Measurements from ENCODE around the gene GFAP.

GFAP gene

DNA sequence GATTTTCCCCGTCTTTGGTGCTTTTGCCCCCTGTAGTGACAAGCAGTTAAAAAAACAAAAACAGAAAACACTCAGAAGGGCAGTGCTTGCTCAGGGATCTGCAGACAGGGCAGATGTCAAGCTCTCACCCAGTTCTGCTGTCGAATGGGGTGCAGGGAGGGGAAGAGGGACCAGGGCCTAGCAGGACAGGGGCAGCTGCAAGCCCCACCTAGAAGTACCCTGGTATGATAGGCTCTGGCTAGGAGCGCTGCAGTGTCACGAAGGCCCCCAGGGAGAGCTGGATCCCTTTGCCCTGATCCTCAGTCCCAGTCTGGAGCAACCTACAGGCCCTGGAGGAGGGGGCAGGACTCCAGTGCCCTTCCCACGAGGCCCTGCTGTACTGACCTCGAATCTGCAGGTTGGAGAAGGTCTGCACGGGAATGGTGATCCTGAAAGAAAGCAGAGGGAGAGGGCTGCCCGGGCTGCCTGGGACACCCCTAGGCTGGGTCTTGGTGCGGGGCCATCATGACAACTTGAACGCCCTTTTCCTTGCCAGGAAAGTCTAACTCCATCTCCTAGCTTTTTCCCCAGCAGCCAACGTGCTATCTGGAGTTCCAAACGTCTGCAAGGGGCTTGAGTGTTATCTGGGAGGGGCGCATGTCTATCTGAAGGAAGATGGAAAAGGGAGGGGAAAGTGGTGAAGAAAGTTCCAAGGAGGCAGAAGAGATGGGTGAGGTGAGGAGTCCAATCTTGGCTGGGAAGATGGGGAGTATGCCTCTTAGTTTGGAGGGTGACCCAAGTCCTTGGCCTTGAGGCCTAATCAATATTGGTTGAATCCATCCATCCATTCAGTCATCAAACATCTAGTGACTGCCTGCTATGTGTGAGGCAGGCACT is 4.8 kb downstream of the GFAP start:
- H3K27me3 Mint-ChIP-seq: peaks cover 13% of the 10 kb centered on the region
- H3K9me3 Mint-ChIP-seq: no peaks in the 10 kb centered on the region
- H3K36me3 Mint-ChIP-seq: no peaks in the 10 kb centered on the region
- peaks cover 16% of the 10 kb centered on the region for H3K4me1 Mint-ChIP-seq
- peak overlapping the region; percentile 65 for H3K4me3 Mint-ChIP-seq
- no peak overlapping the region for H3K27ac Mint-ChIP-seq

GRCh38 chr17:44909681-44910144 is 5.6 kb downstream of the GFAP start:
- H3K36me3 Mint-ChIP-seq: no peaks in the 10 kb centered on the region
- peaks cover 16% of the 10 kb centered on the region for H3K4me1 Mint-ChIP-seq
- H3K27me3 Mint-ChIP-seq: peaks cover 13% of the 10 kb centered on the region
- H3K9me3 Mint-ChIP-seq: no peaks in the 10 kb centered on the region
- no peak overlapping the region for H3K27ac Mint-ChIP-seq
- no peak overlapping the region for H3K4me3 Mint-ChIP-seq

GRCh38 chr17:44908761-44909326 is 6.5 kb downstream of the GFAP start:
- Mint-ChIP-seq H3K4me3 (no peak overlapping the region), H3K27ac (no peak overlapping the region), H3K27me3 (peaks cover 13% of the 10 kb centered on the region), H3K9me3 (no peaks in the 10 kb centered on the region), H3K4me1 (peaks cover 16% of the 10 kb centered on the region), H3K36me3 (no peaks in the 10 kb centered on the region)

- peaks cover 9% of the 10 kb centered on the region for H3K27me3 Mint-ChIP-seq
Measured at GRCh38 chr17:44907729-44908470, 7.4 kb downstream of the GFAP start.

DNA sequence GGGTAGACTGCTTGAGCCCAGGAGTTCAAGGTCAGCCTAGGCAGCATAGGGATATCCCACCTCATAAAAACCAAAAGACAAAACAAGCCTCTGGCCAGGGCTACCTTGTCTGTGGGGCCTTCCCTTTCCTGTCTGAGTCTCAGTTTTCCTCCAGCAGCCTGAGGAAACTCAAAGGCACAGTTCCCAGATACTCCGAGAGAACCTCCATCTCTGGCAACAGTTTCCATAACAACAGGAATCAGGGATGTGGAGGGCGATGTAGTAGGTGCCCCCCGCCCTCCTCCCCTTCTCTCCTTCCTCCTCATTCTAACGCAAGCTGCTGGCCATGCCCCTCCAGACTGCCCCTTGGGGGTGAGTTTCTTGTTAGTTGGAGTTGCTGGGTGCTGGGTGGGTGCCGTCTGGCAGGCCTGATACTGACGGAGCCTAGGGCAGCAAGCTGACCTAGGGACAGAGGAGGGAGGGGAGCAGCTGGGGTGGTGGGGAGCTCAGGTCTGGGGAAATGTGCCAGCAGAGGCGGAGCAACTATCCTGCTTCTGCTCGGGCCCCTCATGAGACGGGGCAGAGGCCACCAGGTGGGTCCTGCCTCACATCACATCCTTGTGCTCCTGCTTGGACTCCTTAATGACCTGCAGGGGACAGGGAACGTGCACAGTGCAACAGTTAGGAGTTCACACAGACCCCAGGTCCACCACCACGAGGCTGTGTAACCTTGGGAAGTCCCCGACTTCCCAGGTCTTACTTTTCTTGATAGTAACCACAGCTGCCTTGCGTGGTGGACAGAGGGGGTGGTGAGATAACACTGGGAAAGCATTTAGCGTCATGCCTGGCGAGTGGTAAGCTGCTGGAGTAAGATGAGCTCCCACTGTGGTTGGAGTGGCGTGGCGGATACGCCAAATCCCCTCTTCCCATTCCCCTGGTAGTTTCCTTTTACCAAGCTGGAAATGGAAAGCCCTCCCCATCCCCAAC is 8.3 kb downstream of the GFAP start:
- H3K36me3 Mint-ChIP-seq: no peaks in the 10 kb centered on the region
- H3K4me1 Mint-ChIP-seq: peaks cover 6% of the 10 kb centered on the region
- no peak overlapping the region for H3K27ac Mint-ChIP-seq
- no peaks in the 10 kb centered on the region for H3K9me3 Mint-ChIP-seq
- peaks cover 5% of the 10 kb centered on the region for H3K27me3 Mint-ChIP-seq
- H3K4me3 Mint-ChIP-seq: no peak overlapping the region

More at GRCh38 chr17:44907729-44908470, 7.4 kb downstream of the GFAP start:
- Mint-ChIP-seq H3K4me3 (no peak overlapping the region), H3K4me1 (peaks cover 10% of the 10 kb centered on the region), H3K27ac (no peak overlapping the region), H3K36me3 (no peaks in the 10 kb centered on the region), H3K9me3 (no peaks in the 10 kb centered on the region)

DNA sequence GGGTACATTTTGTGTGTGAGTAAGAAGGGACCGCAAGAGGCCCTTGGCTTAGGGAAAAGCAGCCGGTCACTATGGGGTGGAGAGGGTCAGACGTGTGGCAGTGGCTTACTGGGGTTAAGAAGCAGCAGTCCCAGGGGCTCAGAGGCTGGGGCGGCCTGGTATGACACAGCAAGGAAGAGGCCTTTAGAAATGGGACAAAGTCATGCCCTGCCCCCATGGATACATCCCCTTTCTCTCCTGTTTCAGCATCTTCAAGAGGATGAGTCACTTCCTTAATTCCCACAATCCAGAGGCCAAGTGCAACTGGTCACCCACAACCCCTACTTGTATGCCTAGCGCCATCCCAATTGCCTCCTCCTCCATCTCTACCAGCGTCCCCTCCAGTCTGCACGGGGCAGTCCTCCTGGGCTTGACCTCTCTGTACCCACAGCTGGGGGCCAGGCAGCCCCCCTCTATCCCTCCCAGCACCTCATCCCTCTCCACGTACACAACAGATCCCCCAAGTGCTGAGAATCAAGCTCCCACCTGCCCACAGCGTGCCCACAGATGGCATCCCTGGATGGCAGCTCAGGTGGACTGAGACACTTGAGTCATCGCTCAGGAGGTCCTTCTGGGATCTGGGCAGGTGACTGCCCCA is 9.2 kb downstream of the GFAP start:
- Mint-ChIP-seq H3K4me1 (peaks cover 6% of the 10 kb centered on the region), H3K36me3 (no peaks in the 10 kb centered on the region), H3K4me3 (no peak overlapping the region), H3K27ac (no peak overlapping the region), H3K9me3 (no peaks in the 10 kb centered on the region), H3K27me3 (peaks cover 5% of the 10 kb centered on the region)

DNA sequence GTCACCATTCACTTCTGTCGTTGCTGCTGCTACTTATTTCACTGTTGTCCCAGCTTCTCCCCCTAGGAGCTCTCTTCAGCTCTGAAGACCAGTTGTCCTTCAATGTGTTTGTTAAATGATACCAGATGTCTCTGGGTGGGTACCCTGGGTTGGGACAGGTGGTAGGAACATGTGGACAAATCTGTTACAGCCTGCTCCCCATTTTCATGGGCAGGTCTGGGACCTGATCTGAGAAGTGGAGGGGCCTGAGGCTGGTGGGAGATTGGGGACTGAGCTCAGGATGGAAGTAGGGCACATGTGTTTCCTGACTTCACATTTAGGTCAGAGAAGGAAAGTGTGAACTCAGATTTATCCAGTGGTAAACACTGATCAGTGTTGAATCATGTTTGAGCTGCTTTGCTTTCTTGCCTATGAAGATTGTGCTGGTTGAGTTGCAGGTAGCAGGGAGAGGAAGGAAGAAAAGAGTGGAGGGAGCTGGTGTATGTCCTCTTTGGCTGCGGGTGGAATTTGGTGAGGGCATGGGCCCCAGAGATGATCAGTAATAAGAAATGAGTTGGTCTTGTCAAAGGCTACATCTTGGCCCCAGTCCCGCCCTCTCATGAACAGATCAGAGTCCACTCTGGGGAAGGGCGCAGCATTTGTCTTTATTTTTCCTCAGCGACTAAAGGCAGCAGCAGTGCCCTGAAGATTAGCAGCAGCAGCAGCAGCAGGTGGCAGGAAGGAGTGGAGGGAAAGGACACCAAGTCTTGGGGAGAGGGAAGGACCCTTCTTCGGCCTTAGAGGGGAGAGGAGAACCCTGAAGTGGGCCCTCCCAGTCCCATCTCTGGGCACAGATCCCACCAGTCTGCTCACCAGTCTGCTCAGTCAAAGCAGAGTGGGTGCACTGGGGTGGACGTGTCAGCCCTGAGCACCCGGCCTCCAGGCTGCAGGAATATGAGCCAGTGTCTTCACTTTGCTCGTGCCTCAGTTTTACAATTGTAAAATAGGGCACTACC is 10.0 kb downstream of the GFAP start:
- Mint-ChIP-seq H3K4me3 (no peak overlapping the region), H3K9me3 (no peaks in the 10 kb centered on the region), H3K27ac (no peak overlapping the region), H3K36me3 (no peaks in the 10 kb centered on the region), H3K27me3 (no peaks in the 10 kb centered on the region), H3K4me1 (no peaks in the 10 kb centered on the region)

GRCh38 chr17:44904001-44904984 is 11.0 kb downstream of the GFAP start:
- Mint-ChIP-seq H3K4me3 (no peak overlapping the region), H3K36me3 (no peaks in the 10 kb centered on the region), H3K27me3 (no peaks in the 10 kb centered on the region), H3K4me1 (peaks cover 4% of the 10 kb centered on the region), H3K27ac (no peak overlapping the region), H3K9me3 (no peaks in the 10 kb centered on the region)

DNA sequence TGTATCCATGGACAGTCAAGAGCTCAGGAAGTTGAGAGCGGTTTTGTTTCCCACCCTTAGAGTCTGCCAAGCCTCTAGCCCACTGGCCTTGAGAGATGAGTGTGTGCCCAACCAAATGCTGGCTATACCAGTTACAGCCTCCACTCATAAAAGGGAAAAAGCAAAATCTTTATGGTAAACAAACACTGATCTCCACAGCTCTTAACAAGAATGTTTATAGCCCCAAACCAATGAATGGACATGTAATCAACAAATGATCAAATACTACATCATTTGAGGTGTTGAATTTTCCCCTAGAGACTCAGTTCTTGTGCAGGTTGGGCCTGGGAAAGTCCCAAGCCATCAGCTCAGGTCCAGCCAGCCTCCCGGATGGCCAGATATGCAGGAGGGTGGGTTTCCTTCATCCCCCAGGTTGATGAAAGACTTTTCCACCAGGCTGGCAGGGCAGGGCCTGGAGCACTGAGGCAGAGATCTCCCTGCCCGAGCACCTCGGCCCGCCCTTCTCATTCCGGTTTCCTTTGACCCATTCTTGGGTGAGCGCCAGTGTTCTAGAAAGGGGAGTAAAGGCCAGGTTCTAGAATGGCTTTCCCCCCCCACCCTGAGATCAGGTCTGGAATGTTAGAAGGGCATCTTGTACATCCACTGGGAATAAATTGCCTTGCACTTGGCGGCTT is 12.2 kb downstream of the GFAP start:
- Mint-ChIP-seq H3K9me3 (no peaks in the 10 kb centered on the region), H3K27me3 (no peaks in the 10 kb centered on the region), H3K27ac (no peak overlapping the region), H3K36me3 (peaks cover 2% of the 10 kb centered on the region), H3K4me3 (no peak overlapping the region), H3K4me1 (peaks cover 10% of the 10 kb centered on the region)

GRCh38 chr17:44902135-44902760 is 13.1 kb downstream of the GFAP start:
- H3K27ac Mint-ChIP-seq: no peak overlapping the region
- H3K27me3 Mint-ChIP-seq: no peaks in the 10 kb centered on the region
- H3K4me3 Mint-ChIP-seq: no peak overlapping the region
- H3K36me3 Mint-ChIP-seq: peaks cover 2% of the 10 kb centered on the region
- H3K4me1 Mint-ChIP-seq: peaks cover 10% of the 10 kb centered on the region
- H3K9me3 Mint-ChIP-seq: no peaks in the 10 kb centered on the region

- no peak overlapping the region for H3K27ac Mint-ChIP-seq
- H3K4me1 Mint-ChIP-seq: peaks cover 14% of the 10 kb centered on the region
- peaks cover 2% of the 10 kb centered on the region for H3K36me3 Mint-ChIP-seq
- no peak overlapping the region for H3K4me3 Mint-ChIP-seq
- no peaks in the 10 kb centered on the region for H3K9me3 Mint-ChIP-seq
- no peaks in the 10 kb centered on the region for H3K27me3 Mint-ChIP-seq
Measured at GRCh38 chr17:44901411-44901921, 13.8 kb downstream of the GFAP start.

DNA sequence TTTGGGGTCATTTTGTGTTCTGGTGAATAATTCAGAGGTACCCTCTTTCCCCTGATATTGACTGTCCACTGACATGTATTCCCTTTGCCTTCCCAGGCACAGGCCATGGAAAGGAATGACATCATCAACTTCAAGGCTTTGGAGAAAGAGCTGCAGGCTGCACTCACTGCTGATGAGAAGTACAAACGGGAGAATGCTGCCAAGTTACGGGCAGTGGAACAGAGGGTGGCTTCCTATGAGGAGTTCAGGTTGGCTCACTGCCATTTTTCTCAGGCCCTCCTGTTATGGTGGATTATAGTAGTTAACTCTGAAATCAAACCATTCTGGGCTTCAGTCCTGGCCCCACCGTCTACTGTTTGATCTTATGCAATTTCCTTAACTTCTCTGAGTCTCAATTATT is 14.4 kb downstream of the GFAP start:
- Mint-ChIP-seq H3K9me3 (no peaks in the 10 kb centered on the region), H3K36me3 (peaks cover 2% of the 10 kb centered on the region), H3K27me3 (no peaks in the 10 kb centered on the region), H3K27ac (no peak overlapping the region), H3K4me3 (no peak overlapping the region), H3K4me1 (peaks cover 20% of the 10 kb centered on the region)
